ENCODE measurements around the gene APOL3.

GRCh38 chr22:36124666-36125065 is 35.9 kb downstream of the APOL3 start:
- TF ChIP-seq POLR2A (IDR thresholded peaks at IDR 0.05): no peak
- no peak for TF ChIP-seq CTCF (IDR thresholded peaks at IDR 0.05)
